Chondrocyte (in vitro differentiated cells): ENCODE results near the gene TEFM. TPM values are rescaled to one million over a fixed set of nuclear protein-coding genes. Genes with fewer than 3 reads are reported as not detected.
"Not testable (repeated sequence)": the region's sequence is repeated elsewhere in the genome, so short reads cannot be mapped to it uniquely, and the experiment has no call there.

Experiments used
- DNase-seq: peaks from one replicate; pipeline ENCODE4 v3.0.0; 2021; ENCODE audit warnings: mixed read lengths, low spot score
- H3K27ac Mint-ChIP-seq: one replicate; pipeline ENCODE4 v1.8.0; 2021; ENCODE audit warnings: mild to moderate bottlenecking, moderate library complexity, mixed read lengths; ENCODE audit not compliant: unreplicated experiment
- H3K27me3 Mint-ChIP-seq: 2 replicates; pipeline ENCODE4 v1.8.0; 2021; ENCODE audit warnings: low read depth, mixed read lengths
- H3K36me3 Mint-ChIP-seq: 2 replicates; pipeline ENCODE4 v1.8.0; 2021; ENCODE audit warnings: low read depth, mixed read lengths
- H3K4me1 Mint-ChIP-seq: 2 replicates; pipeline ENCODE4 v1.8.0; 2021; ENCODE audit warnings: low read depth, mild to moderate bottlenecking, mixed read lengths
- H3K4me3 Mint-ChIP-seq: one replicate; pipeline ENCODE4 v1.8.0; 2021; ENCODE audit warnings: mild to moderate bottlenecking, moderate library complexity, mixed read lengths; ENCODE audit not compliant: unreplicated experiment
- H3K9me3 Mint-ChIP-seq: 2 replicates; pipeline ENCODE4 v1.8.0; 2021; ENCODE audit warnings: low read depth, mixed read lengths
- CTCF ChIP-seq: fragments of 200-600 bp; sonication (generic); IDR thresholded peaks from 2 replicates; pipeline ENCODE4 v1.5.0; 2021; ENCODE audit warnings: antibody characterized with exemption, mild to moderate bottlenecking, moderate library complexity
- total RNA-seq: library from RNA; stranded (reverse); gene quantifications from 3 replicates; pipeline ENCODE4 v1.2.1, GENCODE V29; 2021

The TEFM gene
- total RNA-seq, 1 donor from 2014 or later: 10.8 TPM

- DNase-seq: no peak
- Mint-ChIP-seq H3K4me3 (no peak overlapping the region), H3K27ac (no peak overlapping the region), H3K36me3 (no peaks in the 10 kb centered on the region), H3K4me1 (peaks cover 6% of the 10 kb centered on the region), H3K9me3 (no peaks in the 10 kb centered on the region), H3K27me3 (no peaks in the 10 kb centered on the region)
- no peak for TF ChIP-seq CTCF
These were observed 44.2 kb upstream of the TEFM start for GRCh38 chr17:30950189-30950588.

- H3K27ac Mint-ChIP-seq: no peak overlapping the region
These were observed 41.8 kb upstream of the TEFM start for GRCh38 chr17:30947796-30948195.

GRCh38 chr17:30942308-30943079 is 36.5 kb upstream of the TEFM start:
- no peak for DNase-seq
- H3K27me3 Mint-ChIP-seq: no peaks in the 10 kb centered on the region
- peak; percentile 27 for TF ChIP-seq CTCF
- H3K36me3 Mint-ChIP-seq: no peaks in the 10 kb centered on the region
- no peak overlapping the region for H3K27ac Mint-ChIP-seq
- no peaks in the 10 kb centered on the region for H3K9me3 Mint-ChIP-seq
- no peak overlapping the region for H3K4me3 Mint-ChIP-seq
- no peaks in the 10 kb centered on the region for H3K4me1 Mint-ChIP-seq

More at GRCh38 chr17:30947796-30948195, 41.8 kb upstream of the TEFM start:
- no peaks in the 10 kb centered on the region for H3K36me3 Mint-ChIP-seq
- no peaks in the 10 kb centered on the region for H3K27me3 Mint-ChIP-seq
- H3K9me3 Mint-ChIP-seq: no peaks in the 10 kb centered on the region
- no peak overlapping the region for H3K4me3 Mint-ChIP-seq
- TF ChIP-seq CTCF: no peak
- no peak for DNase-seq
- H3K4me1 Mint-ChIP-seq: no peaks in the 10 kb centered on the region

- Mint-ChIP-seq H3K4me1 (no peaks in the 10 kb centered on the region), H3K4me3 (no peak overlapping the region), H3K27me3 (no peaks in the 10 kb centered on the region), H3K27ac (no peak overlapping the region), H3K36me3 (no peaks in the 10 kb centered on the region), H3K9me3 (no peaks in the 10 kb centered on the region)
- DNase-seq: no peak
- TF ChIP-seq CTCF: no peak
These were observed 33.1 kb upstream of the TEFM start for GRCh38 chr17:30939051-30939689.

- H3K4me1 Mint-ChIP-seq: no peaks in the 10 kb centered on the region
- no peak overlapping the region for H3K4me3 Mint-ChIP-seq
- no peak for DNase-seq
- H3K27ac Mint-ChIP-seq: no peak overlapping the region
- no peaks in the 10 kb centered on the region for H3K9me3 Mint-ChIP-seq
- H3K27me3 Mint-ChIP-seq: no peaks in the 10 kb centered on the region
- H3K36me3 Mint-ChIP-seq: no peaks in the 10 kb centered on the region
- TF ChIP-seq CTCF: no peak
These were observed 27.9 kb upstream of the TEFM start for GRCh38 chr17:30933966-30934365.

GRCh38 chr17:30931582-30931981 is 25.5 kb upstream of the TEFM start:
- H3K4me1 Mint-ChIP-seq, H3K9me3 Mint-ChIP-seq, H3K27ac Mint-ChIP-seq, H3K4me3 Mint-ChIP-seq, H3K36me3 Mint-ChIP-seq, H3K27me3 Mint-ChIP-seq: not testable (repeated sequence)
- peak; percentile 5 for DNase-seq
